ENCODE results near the gene PSMB11.

DNA sequence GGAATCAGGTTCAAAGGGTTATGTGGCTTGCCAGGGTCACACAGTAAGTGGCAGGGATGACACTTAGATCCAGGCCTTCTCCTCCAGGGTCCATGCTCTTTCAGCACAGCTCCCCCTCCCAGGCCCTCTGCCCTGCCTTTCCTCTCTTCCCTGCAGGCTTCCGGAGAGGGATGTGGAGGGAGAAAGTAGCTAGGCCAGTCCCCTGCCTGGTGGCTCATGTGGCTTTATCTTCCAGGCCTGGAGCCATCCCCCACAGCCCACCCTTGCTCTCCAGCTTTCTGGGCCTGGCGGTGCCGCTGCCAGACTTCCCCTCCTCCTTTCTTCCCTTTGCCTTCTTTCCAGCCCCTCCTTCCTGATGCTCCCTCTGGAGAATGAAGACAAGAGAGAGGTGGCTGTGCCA lies 1.7 kb downstream of the PSMB11 start:
- TF ChIP-seq EP300 (IDR thresholded peaks at IDR 0.05) (no peak), POLR2A (IDR thresholded peaks at IDR 0.05) (no peak)
